ENCODE data around the gene LRP5. TPM values are rescaled to one million over a fixed set of nuclear protein-coding genes. Genes with fewer than 3 reads are reported as not detected.

LRP5 gene
- total and polyA plus RNA-seq, 9 of the 15 experiments (the other 6 are each of a cell fraction or from before 2014, with no cell fraction given), result 0.48 to 44.2 (median 13.5) TPM

GRCh38 chr11:68460741-68461574 is 148.6 kb downstream of the LRP5 start, which contains the start of gene PPP6R3 (continued):
- no peak for TF ChIP-seq ZNF668 (CRISPR knock-in tag; IDR thresholded peaks at IDR 0.05)
- TF ChIP-seq SAP30 (IDR thresholded peaks at IDR 0.05; ENCODE audit: borderline replicate concordance, insufficient read depth, low read depth, low read length, poor library complexity, severe bottlenecking), result peak; percentile 60
- TF ChIP-seq ATF2 (CRISPR knock-in tag; IDR thresholded peaks at IDR 0.05), result no peak
- TF ChIP-seq ZNF398 (CRISPR knock-in tag; IDR thresholded peaks at IDR 0.05), result no peak
- no peak for TF ChIP-seq CHCHD3 (CRISPR knock-in tag; IDR thresholded peaks at IDR 0.05)
- TF ChIP-seq MXD1 (CRISPR knock-in tag; IDR thresholded peaks at IDR 0.05; ENCODE audit: borderline replicate concordance, poor library complexity, severe bottlenecking), result no peak
- no peak for TF ChIP-seq ZNF354B (CRISPR knock-in tag; IDR thresholded peaks at IDR 0.05)
- TF ChIP-seq RBM34 (IDR thresholded peaks at IDR 0.05; ENCODE audit: borderline replicate concordance, insufficient read depth, low read length), result no peak
- TF ChIP-seq SREBF2 (CRISPR knock-in tag; IDR thresholded peaks at IDR 0.05), result no peak
- no peak for TF ChIP-seq CBX2 (IDR thresholded peaks at IDR 0.05; ENCODE audit: insufficient read depth, low read length, poor library complexity, severe bottlenecking)
- no peak for TF ChIP-seq GABPB2 (CRISPR knock-in tag; conservative IDR thresholded peaks at IDR 0.05)
- no peak for TF ChIP-seq ESRRA (IDR thresholded peaks at IDR 0.05; ENCODE audit: borderline replicate concordance, low read depth)
- no peak for TF ChIP-seq ZNF3 (CRISPR knock-in tag; IDR thresholded peaks at IDR 0.05)
- TF ChIP-seq ZBTB34 (CRISPR knock-in tag; IDR thresholded peaks at IDR 0.05), result no peak
- TF ChIP-seq ETV6 (IDR thresholded peaks at IDR 0.05; ENCODE audit: borderline replicate concordance in 1 of 2, low read depth in 2 of 2, low read length in 1 of 2), result no peak
- TF ChIP-seq ETV6 (CRISPR knock-in tag; IDR thresholded peaks at IDR 0.05; ENCODE audit: borderline replicate concordance), result no peak
- peak; percentile 82 for TF ChIP-seq ZFX (CRISPR knock-in tag; IDR thresholded peaks at IDR 0.05)
- no peak for TF ChIP-seq ZNF41 (CRISPR knock-in tag; conservative IDR thresholded peaks at IDR 0.05)
- TF ChIP-seq ATF1 (CRISPR knock-in tag; IDR thresholded peaks at IDR 0.05), result no peak
- no peak for TF ChIP-seq ATF1 (tag; IDR thresholded peaks at IDR 0.05)
- TF ChIP-seq DACH1 (IDR thresholded peaks at IDR 0.05; ENCODE audit: partially characterized antibody), result no peak
- no peak for TF ChIP-seq PTBP1 (IDR thresholded peaks at IDR 0.05; ENCODE audit: low read depth, low read length)
- no peak for TF ChIP-seq SMC3 (conservative IDR thresholded peaks at IDR 0.05; ENCODE audit: insufficient read depth, low read depth, low read length)
- TF ChIP-seq RCOR1 (IDR thresholded peaks at IDR 0.05; ENCODE audit: borderline replicate concordance in 1 of 2, low read depth in 2 of 2, low read length in 2 of 2), result no peak

Measured in K562 (cell line).